Jurkat, Clone E6-1 (cell line): Measurements from ENCODE around the gene OST4.
A peak's percentile ranks its signal among the peaks of the same experiment; 100 is the strongest.

Source experiments
- DNase-seq: peaks from one replicate; pipeline ENCODE4 v3.0.0-alpha.2; 2011; ENCODE audit warnings: low read depth, low spot score
- H3K4me3 ChIP-seq: 2 replicates; pipeline ENCODE4 v1.5.1; 2011; ENCODE audit warnings: mild to moderate bottlenecking, low read length, control low read depth, moderate library complexity

The OST4 gene

GRCh38 chr2:27038631-27039339 lies 32.7 kb downstream of the OST4 start:
- DNase-seq = no peak
- H3K4me3 ChIP-seq = no peak overlapping the region

DNA sequence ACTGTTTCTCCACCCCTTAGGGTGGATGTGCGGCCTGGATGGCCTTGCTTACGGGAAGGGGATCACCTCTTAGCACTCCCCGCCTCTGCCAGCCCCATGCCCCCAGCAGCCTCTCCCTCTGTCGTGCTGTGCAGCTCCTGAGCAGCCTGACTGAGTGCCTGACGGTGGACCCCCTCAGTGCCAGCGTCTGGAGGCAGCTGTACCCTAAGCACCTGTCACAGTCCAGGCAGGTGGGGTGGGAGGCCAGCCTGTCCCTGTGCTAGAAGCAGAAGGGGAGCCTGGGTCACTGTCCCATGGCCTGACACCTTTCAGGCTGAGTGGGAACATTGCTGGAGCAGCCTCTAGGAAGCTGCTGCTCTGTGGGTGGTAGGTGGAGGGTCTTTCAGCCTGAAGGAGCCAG lies 33.4 kb downstream of the OST4 start:
- DNase-seq = no peak
- no peak overlapping the region for H3K4me3 ChIP-seq

- no peak for DNase-seq
- peak overlapping the region; percentile 96 for H3K4me3 ChIP-seq
Observed at GRCh38 chr2:27033253-27033852, 38.1 kb downstream of the OST4 start.

DNA sequence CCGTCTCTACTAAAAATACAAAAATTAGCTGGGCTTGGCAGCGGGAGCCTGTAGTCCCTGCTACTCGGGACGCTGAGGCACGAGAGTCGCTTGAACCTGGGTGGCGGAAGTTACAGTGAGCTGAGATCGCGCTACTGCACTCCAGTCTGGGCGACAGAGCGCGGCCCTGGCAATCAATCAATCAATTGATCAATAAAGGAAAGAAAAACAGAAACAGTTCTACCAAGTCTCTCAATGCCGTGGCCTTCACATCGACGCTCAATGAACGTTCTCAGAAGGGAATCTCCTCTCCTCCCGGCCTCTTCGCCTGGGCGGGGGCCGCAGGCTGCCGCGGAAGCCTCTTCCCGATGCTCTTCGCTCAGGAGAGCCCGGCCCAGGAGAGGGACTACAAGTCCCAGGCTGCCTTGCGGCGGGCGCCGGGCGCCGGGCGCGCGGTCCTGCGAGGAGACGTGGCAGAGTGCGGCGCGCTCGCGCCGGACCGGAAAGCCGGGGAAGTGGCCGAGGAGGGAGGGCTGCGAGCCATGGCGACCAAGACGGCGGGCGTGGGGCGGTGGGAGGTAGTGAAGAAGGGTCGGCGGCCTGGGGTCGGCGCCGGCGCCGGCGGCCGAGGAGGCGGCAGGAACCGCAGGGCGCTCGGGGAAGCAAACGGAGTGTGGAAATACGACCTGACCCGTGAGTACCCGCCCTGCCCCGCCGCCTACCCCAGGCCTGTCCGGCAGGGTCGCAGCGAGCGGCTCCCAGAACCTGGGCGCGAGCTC lies 38.8 kb downstream of the OST4 start, which contains the start of gene TMEM214:
Gene TMEM214 (plus strand): TSS at position 471 of the 758 bp plus-strand sequence. CDS start 51 bp downstream, at position 522.
- DNase-seq = peak; percentile 65
- peak within 1 kb of the TSS; percentile 96 for H3K4me3 ChIP-seq

- DNase-seq = no peak
- no peak overlapping the region for H3K4me3 ChIP-seq
Observed at GRCh38 chr2:27029051-27029450, 42.4 kb downstream of the OST4 start.

GRCh38 chr2:27027211-27027651 lies 44.2 kb downstream of the OST4 start:
- H3K4me3 ChIP-seq = no peak overlapping the region
- no peak for DNase-seq

- DNase-seq = no peak
- H3K4me3 ChIP-seq = no peak overlapping the region
Observed at GRCh38 chr2:27025861-27026851, 45.3 kb downstream of the OST4 start.

GRCh38 chr2:27025281-27025800 lies 46.1 kb downstream of the OST4 start:
- no peak overlapping the region for H3K4me3 ChIP-seq
- no peak for DNase-seq

GRCh38 chr2:27024812-27025211 lies 46.6 kb downstream of the OST4 start:
- DNase-seq = no peak
- no peak overlapping the region for H3K4me3 ChIP-seq

GRCh38 chr2:27024188-27024587 lies 47.3 kb downstream of the OST4 start:
- no peak overlapping the region for H3K4me3 ChIP-seq
- DNase-seq = no peak

DNA sequence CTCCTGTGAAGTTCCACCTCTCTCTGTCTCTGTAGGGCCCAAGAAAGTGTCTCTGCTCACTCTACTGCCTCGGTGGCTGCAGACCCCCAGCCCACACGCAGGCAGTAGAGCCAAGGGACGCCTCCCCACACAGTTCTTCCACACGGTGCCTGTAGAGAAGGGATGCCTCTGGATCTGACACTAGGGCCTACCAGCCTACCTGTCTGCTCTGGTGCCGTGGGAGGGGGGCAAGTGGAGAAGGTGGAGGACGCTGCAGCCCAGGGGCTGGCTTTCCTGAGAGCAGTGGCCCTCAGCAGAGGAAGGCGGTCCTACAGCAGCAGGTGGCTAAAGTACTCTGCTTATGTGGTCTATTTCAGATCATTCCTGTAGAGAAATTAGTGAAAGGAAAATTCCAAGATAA lies 47.7 kb downstream of the OST4 start:
- H3K4me3 ChIP-seq = no peak overlapping the region
- DNase-seq = no peak

- DNase-seq = no peak
- no peak overlapping the region for H3K4me3 ChIP-seq
Observed at GRCh38 chr2:27021253-27022049, 50.0 kb downstream of the OST4 start.
